Esophagus (tissue), 2 donors: ENCODE results near the gene STAB1. TPM values are rescaled to one million over a fixed set of nuclear protein-coding genes. Genes with fewer than 3 reads are reported as not detected.

Source experiments
- H3K27ac ChIP-seq, 2 donors: one replicate each; pipeline ENCODE4 v1.5.1; 2013; ENCODE audit warnings: low read depth in 2 of 2, mild to moderate bottlenecking in 2 of 2, inconsistent platforms in 1 of 2, low read length in 1 of 2, moderate library complexity in 1 of 2
- H3K27me3 ChIP-seq, 2 donors: one replicate each; pipeline ENCODE4 v1.6.1; 2013; ENCODE audit warnings: low read length in 2 of 2, control low read depth in 1 of 2, mild to moderate bottlenecking in 1 of 2; ENCODE audit not compliant: insufficient read depth in 2 of 2, control insufficient read depth in 1 of 2
- H3K36me3 ChIP-seq, 2 donors: one replicate each; pipeline ENCODE4 v1.6.1; 2013; ENCODE audit warnings: low read length in 1 of 2; ENCODE audit not compliant: control insufficient read depth in 2 of 2, insufficient read depth in 2 of 2
- H3K4me1 ChIP-seq, 2 donors: one replicate each; pipeline ENCODE4 v1.6.1; 2013; ENCODE audit warnings: low read length in 1 of 2; ENCODE audit not compliant: control insufficient read depth in 2 of 2, insufficient read depth in 2 of 2
- H3K4me3 ChIP-seq, 2 donors: one replicate each; pipeline ENCODE4 v1.5.1; 2013; ENCODE audit warnings: low read length in 2 of 2, mild to moderate bottlenecking in 2 of 2, low read depth in 1 of 2, moderate library complexity in 1 of 2
- H3K9me3 ChIP-seq, 2 donors: one replicate each; pipeline ENCODE4 v1.6.1; 2013; ENCODE audit warnings: mild to moderate bottlenecking in 2 of 2, low read depth in 1 of 2, low read length in 1 of 2, moderate library complexity in 1 of 2; ENCODE audit not compliant: control insufficient read depth in 2 of 2, insufficient read depth in 1 of 2
- WGBS, 2 donors: extraction: QIAGEN DNeasy Blood & Tissue Kit; methylation state at CpG; one replicate each; pipeline ENCODE4 v1.1.7; 2013; 5-methylcytosine and 5-hydroxymethylcytosine counted together
- polyA plus RNA-seq, 2 donors: library from polyadenylated mRNA; stranded (reverse); fragments of 200-250 nt; gene quantifications; one replicate each; pipeline ENCODE4 v1.2.3, GENCODE V29; 2013
- donor health status: healthy with polysubstance abuse.
- donor health status: Bipolar disorder and iron deficiency.

The STAB1 gene
- polyA plus RNA-seq, 2 donors = 30.5 to 39.0 TPM

DNA sequence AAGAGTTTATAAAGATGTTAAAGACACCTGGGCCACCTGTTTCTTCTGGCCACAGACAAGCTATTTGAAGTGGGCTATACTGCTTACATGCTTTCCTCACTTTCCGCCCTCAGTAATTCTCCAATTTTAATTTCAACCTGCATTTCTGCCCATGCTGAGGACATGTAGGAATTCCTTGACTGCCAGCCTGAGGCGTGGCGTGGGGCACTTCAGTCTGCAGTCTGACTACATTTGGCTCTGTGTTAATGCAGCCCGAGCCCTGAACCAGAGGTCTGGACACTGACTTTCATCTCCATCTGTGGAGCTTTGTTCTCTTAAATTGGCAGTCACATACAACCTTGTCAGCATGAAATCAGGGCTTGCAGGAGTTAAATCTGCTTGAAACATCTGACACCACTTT is 49.8 kb downstream of the STAB1 start:
- Histone ChIP-seq H3K36me3 (peaks cover 2 to 6% of the 10 kb centered on the region in 2 donors), H3K4me3 (no peak overlapping the region), H3K9me3 (no peaks in the 10 kb centered on the region), H3K4me1 (no peaks in the 10 kb centered on the region), H3K27me3 (no peaks in the 10 kb centered on the region), H3K27ac (no peak overlapping the region)
- WGBS, 2 donors = 87 to 88% methylated on average over 4 of the region's 4 CpGs

DNA sequence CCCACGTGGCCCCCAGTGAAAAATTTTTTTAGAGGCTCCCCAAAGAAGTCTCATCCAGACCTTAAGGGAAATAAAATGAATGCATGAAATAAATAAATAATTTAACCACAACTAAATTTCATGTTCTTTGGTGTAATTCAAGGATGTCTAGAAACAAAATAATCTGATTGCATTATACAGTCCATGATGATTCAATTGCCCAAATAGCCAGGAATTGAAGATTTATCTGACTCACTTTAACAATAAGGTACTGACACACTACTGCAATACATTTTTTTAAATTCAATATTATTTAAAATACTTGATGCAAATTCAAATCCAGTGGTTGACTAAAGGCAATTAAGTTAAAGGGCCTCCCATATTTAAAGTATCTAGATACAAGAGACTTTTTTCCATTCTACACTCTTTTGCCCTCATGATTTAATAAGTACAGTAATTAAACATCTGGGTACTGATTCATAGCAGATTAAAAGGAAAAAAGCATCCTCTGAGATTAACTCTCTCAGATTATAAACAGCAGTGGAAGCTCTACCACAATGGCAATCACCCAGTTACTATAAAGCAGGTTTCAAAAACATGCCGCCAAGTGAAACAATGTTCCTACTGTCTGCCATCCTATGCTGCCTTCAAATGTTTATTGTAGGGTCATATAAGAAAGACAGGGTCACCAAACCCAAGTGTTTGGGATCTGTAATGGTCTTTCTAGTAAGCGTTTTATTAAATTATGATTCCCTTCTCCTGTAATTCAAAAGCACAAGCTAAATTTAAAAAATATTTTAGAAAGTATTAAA is 51.2 kb downstream of the STAB1 start:
- Histone ChIP-seq H3K9me3 (no peaks in the 10 kb centered on the region), H3K36me3 (peaks cover 5 to 11% of the 10 kb centered on the region in 2 donors), H3K4me3 (no peak overlapping the region), H3K4me1 (no peaks in the 10 kb centered on the region), H3K27me3 (no peaks in the 10 kb centered on the region), H3K27ac (no peak overlapping the region)
- 78 to 82% methylated on average over 3 of the region's 3 CpGs for WGBS, 2 donors

DNA sequence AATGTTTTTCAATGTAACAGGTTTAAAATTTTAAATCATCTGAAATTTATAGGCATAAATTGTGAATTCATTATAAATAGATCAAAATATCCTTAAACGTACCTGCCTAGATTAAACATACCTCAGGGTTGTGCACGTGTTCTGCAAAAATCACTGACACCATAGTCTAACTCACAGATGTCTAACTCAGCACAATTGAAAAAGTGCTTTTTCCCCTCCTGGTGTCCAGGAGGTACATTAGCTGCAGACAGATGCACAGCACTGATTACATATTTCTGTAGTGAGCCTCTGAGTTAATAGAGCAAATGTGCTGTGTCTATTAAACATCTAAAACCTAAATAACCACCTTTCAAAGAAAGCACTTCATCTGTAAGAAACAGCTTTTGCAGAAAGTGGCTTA is 52.0 kb downstream of the STAB1 start:
- peaks cover 5 to 11% of the 10 kb centered on the region in 2 donors for H3K36me3 ChIP-seq

DNA sequence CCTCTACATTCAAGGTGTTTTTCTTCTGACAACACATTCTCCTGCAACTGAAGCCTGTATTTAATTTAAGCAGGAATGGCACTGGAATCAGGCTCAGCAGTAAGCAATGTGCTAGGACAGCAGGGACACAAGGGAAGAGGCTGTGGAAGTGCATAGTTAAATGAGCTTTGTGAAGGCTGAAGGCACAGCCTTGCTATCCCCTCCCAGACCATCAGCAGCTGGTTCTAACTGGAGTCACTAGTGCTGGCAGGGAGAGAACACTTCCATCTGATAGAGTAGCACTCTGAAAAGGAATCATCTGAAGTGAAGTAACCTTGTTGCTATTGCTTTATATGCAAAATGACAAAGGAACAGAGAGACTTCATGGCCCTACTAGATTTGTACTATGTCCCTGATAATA is 56.0 kb downstream of the STAB1 start:
- no peaks in the 10 kb centered on the region for H3K4me1 ChIP-seq
- H3K4me3 ChIP-seq = no peak overlapping the region
- no peaks in the 10 kb centered on the region for H3K27me3 ChIP-seq
- H3K9me3 ChIP-seq = no peaks in the 10 kb centered on the region
- H3K27ac ChIP-seq = no peak overlapping the region
- H3K36me3 ChIP-seq = peaks cover 9 to 24% of the 10 kb centered on the region in 2 donors

More for the DNA sequence above, 52.0 kb downstream of the STAB1 start:
- H3K4me1 ChIP-seq = no peaks in the 10 kb centered on the region
- H3K27me3 ChIP-seq = no peaks in the 10 kb centered on the region
- H3K27ac ChIP-seq = no peak overlapping the region
- 70 to 83% methylated on average over 2 of the region's 2 CpGs for WGBS, 2 donors
- H3K4me3 ChIP-seq = no peak overlapping the region
- H3K9me3 ChIP-seq = no peaks in the 10 kb centered on the region

DNA sequence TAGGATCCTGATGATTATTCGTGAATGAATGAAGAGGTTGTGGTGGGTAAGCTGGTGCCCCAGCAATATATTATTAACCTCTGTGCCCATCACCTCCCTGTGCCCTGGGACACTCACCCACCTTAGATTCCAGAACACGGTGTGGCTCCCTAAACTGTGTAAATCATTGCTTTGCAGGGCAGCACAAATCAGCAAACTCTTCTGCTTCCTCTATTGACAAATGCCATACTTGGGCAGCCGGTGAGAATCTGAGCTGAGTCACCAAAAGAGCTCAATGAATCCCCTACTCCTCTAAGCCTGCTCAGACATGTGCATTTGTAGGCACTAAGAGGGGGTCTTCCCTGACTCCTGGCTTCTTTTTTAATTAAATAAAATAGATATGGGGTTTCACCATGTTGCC is 57.0 kb downstream of the STAB1 start:
- no peaks in the 10 kb centered on the region for H3K4me1 ChIP-seq
- H3K9me3 ChIP-seq = no peaks in the 10 kb centered on the region
- H3K27ac ChIP-seq = peak overlapping the region in 1 of 2 donors; percentile 36
- H3K36me3 ChIP-seq = peaks cover 9 to 24% of the 10 kb centered on the region in 2 donors
- H3K27me3 ChIP-seq = no peaks in the 10 kb centered on the region
- H3K4me3 ChIP-seq = no peak overlapping the region
- WGBS, 2 donors = 62 to 68% methylated on average over 3 of the region's 3 CpGs

DNA sequence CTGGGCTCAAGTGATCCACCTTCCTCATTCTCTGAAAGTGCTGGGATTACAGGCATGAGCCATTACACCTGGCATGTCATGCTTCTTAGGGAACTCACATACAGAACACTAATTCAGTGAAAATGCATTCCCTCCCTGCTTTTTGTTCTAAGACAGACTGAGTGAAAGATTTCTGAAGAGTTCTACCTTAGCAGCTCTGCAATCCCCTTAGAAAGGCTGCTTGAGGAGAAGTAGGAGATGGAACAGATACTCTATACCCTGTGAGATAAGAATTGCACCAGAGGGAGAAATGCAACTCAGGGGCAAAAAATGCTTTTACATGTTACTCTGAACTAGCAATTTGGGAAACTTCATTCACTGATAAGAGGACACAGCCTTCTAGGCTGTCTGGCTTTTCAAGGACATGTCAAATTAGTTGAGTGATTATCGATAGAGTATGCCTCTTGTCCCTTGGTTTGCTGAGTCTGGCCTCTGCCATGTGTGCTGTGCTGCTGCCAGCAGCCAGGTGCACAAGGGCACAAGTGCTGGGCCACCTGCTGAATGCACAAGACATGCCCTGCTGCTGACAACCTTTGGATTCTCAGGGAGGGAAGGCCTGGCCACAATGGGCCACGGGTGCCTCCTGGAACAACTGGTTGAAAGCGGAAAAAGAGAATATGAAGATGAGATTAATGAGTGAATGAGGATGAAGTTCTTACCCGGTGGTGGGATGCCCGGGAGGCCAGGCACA is 59.1 kb downstream of the STAB1 start:
- Histone ChIP-seq H3K36me3 (peaks cover 16 to 25% of the 10 kb centered on the region in 2 donors), H3K27ac (no peak overlapping the region), H3K9me3 (no peaks in the 10 kb centered on the region), H3K4me1 (no peaks in the 10 kb centered on the region), H3K4me3 (no peak overlapping the region), H3K27me3 (no peaks in the 10 kb centered on the region)
- WGBS, 2 donors = 77 to 95% methylated on average over 5 of the region's 5 CpGs

DNA sequence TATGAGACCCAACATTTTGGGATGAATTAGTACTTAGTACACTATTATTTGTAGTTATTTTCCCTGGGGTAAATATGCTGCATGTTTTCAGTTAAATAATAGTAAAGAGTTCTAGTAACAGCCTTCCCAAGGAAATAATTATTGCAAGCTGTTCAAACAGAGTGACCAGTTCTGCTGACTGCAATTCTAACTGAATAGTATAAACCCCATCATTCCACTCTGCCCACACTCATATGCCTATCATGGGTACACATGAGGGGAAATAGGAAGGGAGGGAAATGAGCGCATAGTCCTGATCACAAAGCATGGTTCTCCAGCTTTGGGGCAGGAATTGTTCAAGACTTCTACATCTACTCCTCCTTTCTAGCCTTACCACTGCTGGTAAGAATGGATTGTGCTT is 59.9 kb downstream of the STAB1 start:
- H3K4me1 ChIP-seq = no peaks in the 10 kb centered on the region
- no peaks in the 10 kb centered on the region for H3K9me3 ChIP-seq
- H3K27ac ChIP-seq = no peak overlapping the region
- H3K36me3 ChIP-seq = peaks cover 13 to 27% of the 10 kb centered on the region in 2 donors
- no peaks in the 10 kb centered on the region for H3K27me3 ChIP-seq
- H3K4me3 ChIP-seq = no peak overlapping the region
- 93 to 100% methylated on average over 1 of the region's 1 CpG for WGBS, 2 donors

DNA sequence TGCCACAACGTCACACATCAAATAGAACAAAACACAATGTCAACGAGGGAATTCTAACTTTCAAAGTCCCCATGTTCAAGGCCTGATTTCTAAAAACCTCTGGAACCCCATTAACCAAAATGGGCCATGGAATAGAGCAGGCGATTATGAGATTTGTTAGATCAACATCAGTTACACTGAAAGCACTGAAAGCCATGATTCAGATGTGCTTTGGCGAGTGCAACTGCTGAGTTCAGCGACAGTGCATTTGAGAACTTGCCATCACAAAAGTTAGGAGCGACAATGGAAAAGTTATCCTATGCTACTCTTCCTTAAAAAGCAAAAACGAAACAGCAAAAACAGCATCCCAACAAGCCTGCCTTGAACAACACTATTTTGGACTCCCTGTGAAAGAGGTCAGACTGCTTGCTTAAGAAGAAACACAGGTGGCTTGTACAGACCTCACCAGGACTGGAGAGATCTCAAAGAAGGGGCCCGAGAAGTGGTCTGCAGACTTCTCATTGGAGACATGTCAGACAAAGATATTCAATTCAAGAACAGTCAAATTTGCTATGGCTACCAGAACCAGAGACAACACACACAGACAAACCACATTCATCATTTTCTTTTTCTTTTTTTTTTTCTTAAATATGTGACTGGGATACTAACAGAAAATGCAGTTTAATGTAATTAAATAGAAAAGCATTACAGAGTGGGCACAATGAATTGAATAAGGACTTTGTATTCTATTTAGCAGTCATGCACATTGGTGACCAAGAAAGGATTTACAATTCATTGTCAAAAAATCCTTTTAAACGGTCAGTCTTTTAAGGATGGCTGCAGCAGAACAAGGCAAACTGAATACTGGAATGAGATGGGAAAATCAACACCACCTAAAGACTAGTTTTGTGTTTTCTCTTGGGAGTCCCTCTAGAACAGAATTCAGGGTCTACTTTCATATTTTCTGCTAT is 62.1 kb downstream of the STAB1 start:
- H3K27me3 ChIP-seq = no peaks in the 10 kb centered on the region
- no peaks in the 10 kb centered on the region for H3K4me1 ChIP-seq
- no peak overlapping the region for H3K4me3 ChIP-seq
- peaks cover 16 to 24% of the 10 kb centered on the region in 2 donors for H3K36me3 ChIP-seq
- H3K9me3 ChIP-seq = no peaks in the 10 kb centered on the region
- 77 to 80% methylated on average over 9 of the region's 9 CpGs for WGBS, 2 donors
- H3K27ac ChIP-seq = no peak overlapping the region

DNA sequence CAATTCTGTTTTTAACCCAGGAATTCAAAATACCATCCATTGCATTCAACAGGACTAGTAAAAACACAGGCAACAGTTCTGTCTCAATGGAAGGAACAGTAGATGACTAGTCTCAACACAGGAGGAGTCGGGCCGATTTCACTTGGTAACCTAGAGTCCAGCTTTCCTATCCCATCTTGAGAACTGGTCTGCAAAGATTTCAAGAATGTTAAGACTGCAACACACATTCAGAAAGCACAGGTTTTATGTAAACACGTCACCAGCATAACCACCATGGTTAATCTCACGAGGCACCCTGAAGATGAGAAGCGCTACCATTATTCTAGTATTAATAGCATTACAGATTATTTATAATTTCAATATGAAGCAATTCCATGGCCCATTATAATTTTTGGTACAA is 63.3 kb downstream of the STAB1 start:
- no peaks in the 10 kb centered on the region for H3K9me3 ChIP-seq
- WGBS, 2 donors = 94 to 95% methylated on average over 5 of the region's 5 CpGs
- H3K4me3 ChIP-seq = no peak overlapping the region
- H3K36me3 ChIP-seq = peaks cover 16 to 22% of the 10 kb centered on the region in 2 donors
- no peaks in the 10 kb centered on the region for H3K4me1 ChIP-seq
- H3K27me3 ChIP-seq = no peaks in the 10 kb centered on the region
- H3K27ac ChIP-seq = no peak overlapping the region
